ENCODE results near the gene DGKH.

The DGKH gene

DNA sequence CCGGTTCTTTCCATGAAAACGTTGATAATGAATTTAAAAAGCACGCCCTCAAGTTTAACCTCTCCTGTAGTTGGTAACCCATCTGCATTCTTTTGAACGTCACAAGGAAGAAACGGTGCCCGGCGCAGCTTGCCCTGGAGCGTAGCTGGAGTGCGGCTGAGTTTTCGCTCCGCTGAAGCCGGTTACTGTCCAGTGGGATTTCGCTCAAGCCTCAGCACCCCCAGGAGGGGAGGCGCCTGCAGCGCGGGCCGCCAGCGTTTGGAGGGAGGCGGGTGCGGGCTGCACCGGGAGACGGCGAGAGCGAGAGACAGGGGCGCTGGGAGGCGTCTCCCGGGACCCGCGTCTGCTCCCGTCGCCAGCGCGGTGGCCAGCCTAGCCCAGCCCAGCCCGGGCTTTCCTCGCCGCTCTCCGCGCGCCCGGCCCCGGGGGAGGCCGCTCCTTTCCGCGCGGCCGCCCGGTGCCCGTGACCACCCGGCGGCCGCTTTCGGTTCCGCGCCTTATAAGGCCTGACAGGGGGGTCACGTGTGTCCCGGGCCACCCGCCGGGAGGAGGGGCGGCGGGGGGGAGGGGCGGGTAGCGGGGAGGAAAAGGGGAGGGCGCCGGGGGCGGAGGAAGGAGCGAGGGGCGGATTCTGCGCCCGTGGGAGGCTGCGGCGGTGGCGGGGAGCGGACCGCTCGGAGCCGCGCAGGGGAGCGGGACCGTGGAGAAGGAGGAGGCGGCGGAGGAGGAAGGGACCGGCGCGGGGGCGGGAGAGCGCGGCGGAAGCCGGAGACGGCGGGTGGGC, 8.3 kb upstream of the DGKH start:
- peak; percentile 94 for DNase-seq (ENCODE audit: low read depth, low spot score)

DNA sequence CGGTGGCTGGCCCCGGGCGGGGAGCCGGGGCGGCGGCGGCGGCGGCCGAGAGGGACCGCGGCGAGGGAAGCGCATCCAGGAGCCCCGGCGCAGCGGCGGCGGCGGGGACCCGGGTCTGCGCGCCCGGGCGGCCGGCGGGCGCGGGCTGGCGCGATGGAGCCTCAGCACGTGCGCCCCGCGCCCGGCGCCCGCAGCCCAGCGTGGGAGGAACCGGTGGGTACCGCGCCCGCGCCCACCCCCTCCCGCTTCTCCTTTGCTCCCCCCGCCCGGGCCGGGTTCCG, 7.8 kb upstream of the DGKH start:
- no peak for DNase-seq (ENCODE audit: low read depth, low spot score)

DNA sequence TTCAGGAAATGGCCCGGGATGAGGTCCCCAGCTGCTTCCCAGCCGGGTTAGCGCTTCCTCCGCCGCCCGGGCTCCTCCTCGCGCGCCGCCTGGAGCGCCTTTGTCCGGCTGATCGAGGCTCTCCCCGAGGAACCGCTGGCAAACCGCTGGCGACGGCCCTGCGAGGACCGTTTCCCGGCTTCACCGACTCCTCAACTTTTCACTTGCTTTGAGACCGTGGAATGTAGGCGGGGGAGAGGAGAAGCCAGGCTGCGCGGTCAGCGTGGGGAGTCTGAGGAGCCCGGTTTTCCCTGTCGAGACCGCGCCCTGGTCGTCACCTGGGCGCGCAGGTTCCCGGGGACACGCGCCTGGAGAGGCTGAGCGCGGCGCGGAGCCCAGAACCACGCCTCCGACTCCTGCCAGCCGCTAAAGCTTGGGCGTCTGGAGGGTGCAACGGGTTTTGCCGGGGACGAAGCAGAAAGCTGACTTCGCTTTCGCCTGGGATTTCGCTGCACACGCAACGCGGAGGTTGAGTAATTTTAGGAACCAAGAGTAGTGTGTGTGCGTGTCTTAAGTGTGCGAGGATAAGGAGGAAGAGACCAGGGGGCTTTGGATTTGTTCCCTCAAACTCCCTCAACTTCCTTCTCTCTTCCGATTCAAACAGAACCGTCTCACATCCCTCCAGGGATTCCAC, 7.3 kb upstream of the DGKH start:
- peak; percentile 77 for DNase-seq (ENCODE audit: low read depth, low spot score)

DNA sequence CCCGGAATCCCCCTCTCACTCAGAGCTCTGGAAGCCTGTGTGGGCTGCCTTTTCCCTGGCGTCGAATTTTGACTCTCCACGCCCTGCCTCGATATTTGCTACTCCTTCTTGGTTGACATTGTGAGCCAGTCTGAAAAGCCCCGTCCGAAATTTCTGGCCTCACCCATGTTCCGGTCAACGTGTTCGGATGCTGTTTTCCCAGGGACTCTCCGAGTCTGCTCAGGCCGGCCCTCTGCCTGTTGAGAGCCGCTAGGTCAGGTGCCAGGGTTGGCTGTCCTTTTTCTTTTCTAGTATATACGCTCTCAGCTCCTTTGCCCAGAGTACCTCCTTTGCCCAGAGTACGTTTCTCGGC, 6.8 kb upstream of the DGKH start:
- DNase-seq (ENCODE audit: low read depth, low spot score): peak; percentile 83

DNA sequence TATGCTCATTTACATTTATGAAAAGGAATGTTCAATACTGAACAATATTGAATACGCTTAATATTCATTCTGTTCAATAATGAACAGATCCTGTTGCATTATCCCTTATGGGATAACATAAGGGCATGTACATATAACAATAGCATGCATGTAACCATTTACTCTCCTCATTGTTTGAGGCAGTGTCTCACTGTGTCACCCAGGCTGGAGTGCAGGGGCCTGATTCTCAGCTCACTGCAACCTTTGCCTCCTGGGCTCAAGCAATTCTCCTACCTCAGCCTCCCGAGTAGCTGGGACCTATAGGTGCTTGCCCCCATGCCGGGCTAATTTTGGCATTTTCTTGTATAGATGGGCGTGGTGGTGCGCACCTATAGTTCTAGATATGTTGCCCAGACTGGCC, 4.8 kb upstream of the DGKH start:
- no peak for DNase-seq (ENCODE audit: low read depth, low spot score)

DNA sequence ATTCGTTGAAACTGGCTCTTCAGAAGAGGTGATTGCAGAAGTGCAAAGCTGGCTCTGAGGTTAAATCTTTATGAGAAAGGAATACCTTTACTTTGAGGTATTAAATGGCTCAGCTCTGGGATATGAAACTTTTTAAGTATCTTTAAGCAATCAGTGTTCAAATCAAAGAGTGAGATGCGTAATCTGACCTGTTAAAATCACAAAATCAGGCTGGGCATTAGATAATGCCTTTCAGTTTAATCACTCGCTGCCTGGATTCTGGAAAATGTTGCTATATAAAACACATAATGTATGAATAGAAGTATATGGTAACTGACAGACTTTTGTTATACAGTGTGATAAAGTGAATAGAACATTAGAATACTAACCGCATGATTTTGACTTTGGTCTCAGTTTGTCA, 2.0 kb upstream of the DGKH start:
- DNase-seq (ENCODE audit: low read depth, low spot score): no peak

DNA sequence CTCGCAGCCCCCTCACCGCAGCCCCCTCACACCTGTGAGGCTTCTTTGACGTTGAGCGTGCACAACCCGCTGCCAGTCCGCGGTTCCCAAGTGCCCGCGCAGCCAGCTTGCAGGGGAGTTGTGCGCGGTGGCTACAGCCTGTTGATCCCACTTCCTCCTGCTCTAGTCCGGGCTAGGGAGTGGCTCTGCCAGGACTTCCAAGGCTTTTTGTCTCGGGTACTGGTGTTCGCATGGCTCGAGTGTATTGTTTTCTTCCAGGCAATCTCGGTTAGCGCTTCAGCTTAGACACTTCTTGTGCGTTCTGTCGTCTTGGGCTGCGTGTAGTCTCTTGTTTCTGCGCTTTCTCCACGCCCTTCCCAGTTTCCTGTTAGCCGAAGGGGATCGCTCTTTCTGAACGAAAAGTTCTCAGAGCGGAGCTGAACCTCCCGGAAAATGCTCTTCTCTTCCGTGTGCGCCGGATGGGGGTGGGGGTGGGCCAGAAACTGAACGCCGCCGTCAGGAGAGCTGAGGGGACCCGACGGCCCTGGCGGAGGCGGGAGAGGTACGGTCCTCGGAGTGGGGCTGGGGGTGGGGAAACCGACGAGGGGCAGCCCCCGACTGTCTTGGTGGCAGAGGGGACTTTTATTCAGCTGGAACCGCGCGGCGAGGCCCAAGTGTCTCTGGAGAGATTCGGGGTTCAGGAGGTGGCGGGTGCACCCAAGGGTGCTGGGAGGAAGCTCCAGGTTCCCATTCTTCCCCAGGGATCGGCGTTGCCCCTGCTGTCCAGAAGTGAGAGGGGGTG, 697 bp upstream of the DGKH start:
- DNase-seq (ENCODE audit: low read depth, low spot score): peak; percentile 75

DNA sequence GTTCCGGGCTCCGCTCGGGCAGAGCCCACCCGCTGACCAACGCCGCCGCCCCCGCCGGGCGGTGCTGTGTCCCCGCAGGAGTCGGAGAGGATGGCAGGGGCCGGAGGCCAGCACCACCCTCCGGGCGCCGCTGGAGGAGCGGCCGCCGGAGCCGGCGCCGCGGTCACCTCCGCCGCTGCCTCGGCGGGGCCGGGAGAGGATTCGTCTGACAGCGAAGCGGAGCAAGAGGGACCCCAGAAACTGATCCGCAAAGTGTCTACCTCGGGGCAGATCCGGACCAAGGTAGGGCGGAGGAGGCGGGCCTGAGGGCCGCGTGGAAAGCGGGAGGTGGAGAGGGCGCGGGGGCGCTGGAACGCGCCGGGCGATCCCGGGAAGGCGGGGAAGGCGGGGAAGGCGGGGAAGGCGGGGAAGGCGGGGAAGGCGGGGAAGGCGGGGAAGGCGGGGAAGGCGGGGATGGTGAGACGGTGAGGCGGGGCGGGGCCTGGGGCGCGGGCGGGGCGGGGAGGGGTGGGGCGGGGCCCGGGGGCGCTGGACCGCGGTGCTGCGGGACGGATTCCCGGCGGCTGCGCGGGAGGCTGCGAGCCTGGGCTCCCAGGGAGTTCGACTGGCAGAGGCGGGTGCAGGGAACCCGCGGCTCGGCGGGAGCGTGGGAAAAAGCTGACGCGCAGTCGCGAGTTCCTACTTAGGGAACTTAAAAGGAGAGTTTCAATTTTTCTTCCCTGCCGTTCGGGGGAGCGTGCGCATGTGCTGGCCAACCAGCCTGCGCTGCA, 421 bp downstream of the DGKH start:
- DNase-seq (ENCODE audit: low read depth, low spot score): peak; percentile 90

DNA sequence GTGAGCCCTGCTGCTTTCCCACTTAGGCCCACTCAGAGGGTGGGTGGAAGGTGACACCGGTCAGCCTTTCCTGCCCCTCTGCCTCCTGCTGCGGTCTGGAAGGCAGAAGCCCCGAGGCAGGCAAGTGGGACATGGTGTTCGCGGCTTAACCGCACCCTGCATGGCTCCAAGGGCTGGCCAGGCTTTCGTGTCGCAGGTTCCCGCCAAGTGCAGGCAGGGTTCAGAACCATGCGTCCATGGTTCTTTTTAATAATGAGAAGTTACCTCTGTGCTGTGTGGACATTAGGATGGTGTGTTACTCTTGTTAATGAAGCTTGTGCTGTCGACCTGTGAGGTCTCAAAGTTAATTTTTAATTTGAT, 986 bp downstream of the DGKH start:
- no peak for DNase-seq (ENCODE audit: low read depth, low spot score)

DNA sequence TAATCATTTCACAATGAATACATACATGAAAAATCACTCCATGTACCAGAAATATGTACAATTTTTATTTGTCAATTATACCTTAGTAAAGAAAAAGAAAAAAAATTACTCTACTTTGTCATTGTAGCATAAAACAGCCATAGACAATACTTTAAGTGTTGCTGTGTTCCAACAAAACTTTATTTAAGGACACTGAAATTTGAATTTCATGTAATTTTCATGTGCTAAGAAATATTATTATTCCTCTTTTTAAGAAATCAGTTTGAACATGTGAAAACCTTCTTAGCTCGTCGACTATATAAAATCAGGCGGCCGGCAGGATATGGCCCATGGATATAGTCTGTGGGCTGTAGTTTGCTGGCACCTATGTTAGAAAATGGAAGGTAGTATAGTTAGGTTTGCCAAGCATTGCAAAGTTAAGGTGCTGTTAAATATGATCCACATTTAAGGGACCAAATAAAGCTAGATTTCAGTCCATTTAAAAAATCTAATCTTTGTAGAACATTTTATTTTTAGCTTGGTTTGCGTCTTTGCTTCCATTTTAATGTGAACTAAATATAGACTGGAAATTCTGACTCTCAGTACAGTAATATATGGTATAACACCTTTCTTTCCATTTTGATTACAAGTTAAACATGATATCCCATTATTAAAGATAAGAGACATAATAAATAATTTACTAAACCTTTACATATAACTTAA, 6.5 kb downstream of the DGKH start:
- no peak for DNase-seq (ENCODE audit: low read depth, low spot score)

DNA sequence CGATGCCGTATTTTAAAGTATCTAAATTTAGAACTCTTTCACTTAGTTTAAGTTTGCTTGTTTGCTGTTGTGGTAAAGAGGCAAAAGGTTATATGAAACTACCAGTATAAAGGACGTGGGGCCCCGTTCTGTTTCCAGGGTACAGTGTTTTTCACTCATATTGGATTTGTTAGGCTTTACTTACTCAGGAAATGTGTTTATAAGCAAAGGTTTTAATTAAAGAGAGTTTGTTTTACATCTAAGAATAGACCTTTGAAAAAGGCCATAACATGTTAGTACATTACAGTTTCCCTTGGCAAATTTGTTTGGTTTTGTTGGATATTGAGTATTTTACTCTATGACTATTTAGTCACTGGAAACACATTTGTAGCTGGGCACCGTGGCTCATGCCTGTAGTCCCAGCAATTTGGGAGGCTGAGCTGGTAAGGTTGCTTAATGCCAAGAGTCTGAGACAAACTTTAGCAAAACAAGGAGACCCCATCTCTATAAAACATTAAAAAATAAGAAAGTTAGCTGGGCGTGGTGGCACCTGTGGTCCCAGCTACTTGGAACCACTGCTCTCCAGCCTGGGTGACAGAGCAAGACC, 7.1 kb downstream of the DGKH start:
- DNase-seq (ENCODE audit: low read depth, low spot score): no peak

DNA sequence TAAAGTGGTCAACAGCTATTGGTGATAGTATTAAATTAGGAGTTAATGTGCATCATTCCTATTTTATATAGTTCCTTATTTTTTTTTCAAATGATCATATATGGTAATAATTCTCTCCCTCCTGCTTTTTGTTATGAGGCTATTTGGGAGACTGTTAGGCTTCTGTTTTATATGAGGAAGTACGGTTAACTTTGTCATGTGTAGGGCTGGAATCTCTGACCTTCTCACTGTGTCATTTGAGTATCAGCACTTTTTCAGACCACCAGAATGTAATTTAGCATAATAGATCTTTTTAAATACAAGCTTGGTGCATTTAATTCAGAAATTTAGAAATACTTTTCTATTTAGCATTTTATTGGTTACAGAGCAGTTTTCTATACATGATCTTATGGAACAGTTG, 7.7 kb downstream of the DGKH start:
- no peak for DNase-seq (ENCODE audit: low read depth, low spot score)

DNA sequence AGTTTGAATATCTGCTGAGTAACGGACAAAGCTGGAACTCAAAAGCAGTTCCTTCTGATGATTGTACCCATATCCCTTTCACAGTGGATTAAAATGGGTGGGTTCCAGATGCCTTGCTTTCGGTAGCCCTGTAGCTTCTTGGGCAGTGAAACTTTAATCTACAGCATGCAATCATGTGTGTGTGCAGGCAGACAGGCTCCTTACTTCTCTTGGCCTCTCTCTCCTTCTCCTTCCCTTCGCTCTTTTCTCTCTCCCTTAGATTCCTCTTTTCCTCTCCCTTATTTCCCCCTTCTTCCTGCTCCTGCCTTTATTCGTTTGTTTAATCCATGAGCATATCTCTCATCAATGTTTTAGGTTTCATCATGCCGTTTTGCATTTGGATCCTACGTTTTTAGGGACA, 8.1 kb downstream of the DGKH start:
- DNase-seq (ENCODE audit: low read depth, low spot score): no peak

DNA sequence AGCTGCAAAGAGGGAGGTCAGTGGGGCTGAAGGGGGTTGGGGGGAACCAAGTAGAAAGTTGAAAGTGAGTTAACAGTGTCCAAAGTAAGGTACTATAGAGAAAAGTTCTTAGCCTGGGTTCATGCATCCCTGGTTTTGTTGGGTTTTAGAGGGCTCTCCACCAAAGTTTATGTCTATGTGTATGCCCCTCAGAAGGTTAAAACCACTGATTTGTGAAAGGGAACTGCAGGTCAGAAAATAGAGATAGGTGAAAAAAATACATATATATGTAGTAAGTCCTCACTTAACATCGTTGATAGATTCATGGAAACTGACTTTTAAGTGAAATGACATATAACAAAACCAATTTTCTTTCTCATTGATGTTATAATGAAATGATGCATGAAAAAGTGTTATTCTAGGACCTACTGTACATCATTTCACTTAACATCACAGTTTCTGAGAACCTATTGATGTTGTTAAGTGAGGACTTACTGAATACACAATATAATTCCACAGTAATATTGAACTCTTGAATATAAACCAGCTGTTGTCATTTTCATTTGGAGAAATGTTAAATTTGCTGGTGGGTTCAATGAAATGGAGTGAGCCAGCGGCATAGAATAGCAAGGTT, 9.6 kb downstream of the DGKH start:
- DNase-seq (ENCODE audit: low read depth, low spot score): no peak

DNA sequence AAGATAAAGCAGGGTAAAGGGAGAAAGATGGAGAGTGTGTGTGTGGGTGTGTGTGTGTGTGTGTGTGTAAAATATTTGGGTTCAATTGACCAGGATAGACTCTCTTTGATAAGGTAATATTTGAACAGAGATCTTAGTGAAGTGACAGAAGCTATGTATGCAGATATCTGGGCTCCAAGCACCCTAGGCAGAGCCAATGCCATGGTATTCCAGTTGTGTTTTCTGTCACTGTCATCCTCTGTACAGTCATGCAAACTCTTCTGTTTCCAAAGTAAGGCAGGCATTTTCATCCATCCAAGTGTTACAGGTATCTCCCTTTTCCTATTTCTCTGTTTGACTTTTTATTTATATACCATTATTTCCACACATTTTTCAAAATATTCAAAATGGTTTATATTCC, 13.5 kb downstream of the DGKH start:
- DNase-seq (ENCODE audit: low read depth, low spot score): no peak

DNA sequence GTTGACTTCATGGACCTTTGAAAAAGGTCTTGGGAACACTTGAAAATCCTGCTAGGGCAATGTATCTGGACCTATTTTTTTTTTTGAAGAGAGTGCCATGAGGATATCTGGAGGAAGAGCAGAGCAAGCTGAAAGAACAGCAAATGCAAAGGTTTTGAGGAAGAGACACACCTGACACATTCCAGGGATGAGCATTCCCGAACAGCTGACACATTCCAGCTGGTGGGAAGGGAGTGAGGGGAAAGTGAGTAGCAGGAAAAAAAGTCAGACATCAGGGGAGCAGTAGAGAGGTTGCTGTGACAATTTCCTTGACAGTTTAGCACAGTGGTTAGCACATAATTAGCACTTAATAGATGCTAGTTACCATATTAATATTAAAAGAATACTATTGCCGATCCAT, 14.7 kb downstream of the DGKH start:
- no peak for DNase-seq (ENCODE audit: low read depth, low spot score)

DNA sequence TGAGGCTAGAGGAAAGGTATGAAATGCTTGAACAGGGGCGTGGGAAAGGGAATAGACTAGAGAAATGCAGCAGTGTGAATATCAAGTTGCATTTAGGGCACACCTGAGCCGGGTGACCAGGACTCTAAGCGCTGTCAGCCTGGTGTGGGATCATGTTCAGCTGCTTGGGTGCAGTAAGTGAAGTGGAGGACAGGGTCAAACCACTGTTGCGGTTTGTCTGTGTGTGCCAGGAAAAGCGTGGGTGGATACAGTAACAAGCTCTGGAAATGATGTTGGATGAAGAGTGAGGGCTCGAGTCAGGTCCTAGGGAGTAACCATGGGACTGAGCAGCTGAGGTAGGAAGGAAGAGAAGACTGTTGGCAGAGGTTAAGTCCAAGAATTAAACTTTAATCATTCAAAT, 15.8 kb downstream of the DGKH start:
- DNase-seq (ENCODE audit: low read depth, low spot score): peak; percentile 39

DNA sequence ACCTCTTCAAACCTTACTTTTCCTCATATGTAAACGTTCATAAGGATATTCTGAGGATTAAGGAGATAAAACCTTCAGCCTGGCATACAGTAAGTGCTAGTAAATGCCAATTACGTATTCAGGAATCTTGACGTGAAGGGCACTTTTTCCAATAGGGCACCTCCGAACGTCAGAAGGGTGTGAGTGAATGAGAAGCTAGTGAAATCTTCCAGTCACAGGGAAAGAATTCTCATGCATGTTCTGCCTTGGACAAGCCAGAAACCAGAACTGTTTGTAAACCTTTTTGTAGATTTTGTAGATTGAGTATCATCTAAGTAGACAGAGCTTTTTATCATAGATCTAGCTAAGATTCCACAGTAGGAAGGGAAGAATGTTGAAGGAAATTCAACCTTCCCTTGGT, 16.5 kb downstream of the DGKH start:
- no peak for DNase-seq (ENCODE audit: low read depth, low spot score)

DNA sequence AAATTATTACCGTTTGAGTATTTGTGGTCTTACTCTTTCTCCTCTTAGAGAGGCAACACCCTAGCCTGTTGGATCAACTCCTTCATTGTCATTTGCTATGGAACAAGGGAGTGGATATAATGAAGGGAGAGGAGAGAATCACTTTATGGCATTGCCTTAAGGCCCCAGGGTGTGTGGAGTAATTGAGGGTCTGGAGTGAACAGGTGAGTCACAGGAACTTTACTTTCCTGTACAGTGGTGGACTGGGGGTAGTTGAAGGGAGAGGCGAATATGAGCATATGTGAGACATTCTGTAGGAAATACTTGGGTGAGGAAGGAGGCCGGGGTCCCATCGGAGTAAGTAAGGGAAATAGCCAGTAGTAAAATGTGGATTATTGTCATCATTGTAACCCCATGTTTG, 17.0 kb downstream of the DGKH start:
- DNase-seq (ENCODE audit: low read depth, low spot score): no peak

DNA sequence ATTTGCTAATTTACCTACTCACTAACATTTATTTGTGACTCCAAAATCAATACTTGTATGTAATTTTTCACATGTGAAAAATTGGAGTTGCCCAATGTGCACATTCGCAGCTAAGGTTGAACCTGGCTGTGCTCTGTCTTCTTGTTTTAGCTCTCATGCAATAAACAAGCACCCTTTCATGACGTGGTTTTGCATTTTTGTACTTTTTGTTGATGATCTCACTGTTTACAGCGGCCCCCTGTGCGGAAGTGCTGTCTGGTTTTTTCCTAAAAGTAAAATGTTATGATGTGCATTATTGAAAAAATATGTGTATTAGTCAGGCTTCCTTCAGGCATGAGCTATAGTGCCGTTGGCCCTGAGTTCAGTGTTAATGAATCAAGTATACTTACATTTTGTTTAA, 18.1 kb downstream of the DGKH start:
- DNase-seq (ENCODE audit: low read depth, low spot score): peak; percentile 34

DNA sequence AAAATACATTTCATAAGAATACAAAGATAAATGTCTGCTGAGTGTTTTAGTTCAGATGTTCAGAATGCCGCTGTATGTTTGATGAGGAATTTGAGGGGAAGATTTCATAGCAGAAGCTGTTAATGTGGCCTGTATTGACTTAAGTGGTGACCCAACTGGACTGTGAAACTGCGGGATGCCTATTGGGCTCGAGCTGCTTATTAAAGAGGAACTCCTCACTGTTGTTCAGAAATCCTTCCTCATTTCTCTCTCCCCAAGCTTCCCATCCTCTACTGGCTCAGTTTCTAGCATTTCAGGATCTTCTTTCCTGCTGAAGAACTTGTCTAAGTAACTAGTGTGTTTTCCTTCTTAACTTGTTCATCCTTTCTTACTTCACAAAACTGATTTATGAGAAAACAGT, 20.4 kb downstream of the DGKH start:
- DNase-seq (ENCODE audit: low read depth, low spot score): no peak

All from astrocyte of the hippocampus (primary cell).